Keratinocyte (primary cell): ENCODE data around the gene BICDL2. TPM values are rescaled to one million over a fixed set of nuclear protein-coding genes. Genes with fewer than 3 reads are reported as not detected.

Source experiments
- DNase-seq: peaks from one replicate; pipeline ENCODE4 v3.0.0-alpha.2; 2011; ENCODE audit warnings: low read depth, missing footprints, low spot score
- FAIRE-seq: peaks from 2 replicates; lab custom pipeline; 2011; peaks lifted over from hg19 to GRCh38; lab: Jason Lieb, UNC
- H2AFZ ChIP-seq: 2 replicates; pipeline ENCODE4 v1.6.0; 2012; ENCODE audit warnings: low read length, control low read depth, inconsistent platforms; ENCODE audit not compliant: control insufficient read depth
- H3K27ac ChIP-seq: 2 replicates; pipeline ENCODE4 v1.5.1; 2011; ENCODE audit warnings: low read length; ENCODE audit not compliant: control insufficient read depth, insufficient read depth
- H3K27me3 ChIP-seq: 3 replicates; pipeline ENCODE4 v1.6.0; 2011; ENCODE audit warnings: low read length; ENCODE audit not compliant: control insufficient read depth, insufficient read depth; ENCODE audit errors: extremely low read depth
- H3K36me3 ChIP-seq, 2 experiments: 2 replicates in 1 of 2; 3 replicates in 1 of 2; pipeline ENCODE4 v1.5.1; 2011; ENCODE audit warnings: low read length in 2 of 2, mild to moderate bottlenecking in 1 of 2; ENCODE audit not compliant: control insufficient read depth in 2 of 2, insufficient read depth in 2 of 2; ENCODE audit errors: extremely low read depth in 1 of 2
- H3K4me1 ChIP-seq: 3 replicates; pipeline ENCODE4 v1.5.1; 2011; ENCODE audit warnings: low read length; ENCODE audit not compliant: control insufficient read depth, insufficient read depth; ENCODE audit errors: extremely low read depth
- H3K4me2 ChIP-seq: 3 replicates; pipeline ENCODE4 v1.6.0; 2011; ENCODE audit warnings: low read depth, low read length; ENCODE audit not compliant: control insufficient read depth, insufficient read depth; ENCODE audit errors: extremely low read depth
- H3K4me3 ChIP-seq, 3 experiments: fragments of 200-600 bp in 1 of 3; sonication (generic) in 1 of 3; 2 replicates in 2 of 3; 3 replicates in 1 of 3; pipeline ENCODE4 v1.5.1; 2011 to 2016; ENCODE audit warnings: low read length in 3 of 3, mild to moderate bottlenecking in 3 of 3, control low read depth in 2 of 3, inconsistent platforms in 1 of 3, low read depth in 1 of 3, mixed read lengths in 1 of 3, mixed run types in 1 of 3, moderate library complexity in 1 of 3; ENCODE audit not compliant: control insufficient read depth in 2 of 3, insufficient read depth in 2 of 3; ENCODE audit errors: extremely low read depth in 1 of 3
- H3K79me2 ChIP-seq: 2 replicates; pipeline ENCODE4 v1.6.0; 2012; ENCODE audit warnings: low read length; ENCODE audit not compliant: control insufficient read depth, insufficient read depth
- H3K9ac ChIP-seq: 3 replicates; pipeline ENCODE4 v1.6.0; 2011; ENCODE audit warnings: low read length; ENCODE audit not compliant: control insufficient read depth, insufficient read depth; ENCODE audit errors: extremely low read depth
- H3K9me1 ChIP-seq: 3 replicates; pipeline ENCODE4 v1.6.0; 2011; ENCODE audit warnings: low read length; ENCODE audit not compliant: control insufficient read depth, insufficient read depth; ENCODE audit errors: extremely low read depth
- H3K9me3 ChIP-seq: 2 replicates; pipeline ENCODE4 v1.5.1; 2012; ENCODE audit warnings: low read depth, low read length; ENCODE audit not compliant: control insufficient read depth
- H4K20me1 ChIP-seq: 3 replicates; pipeline ENCODE4 v1.6.0; 2011; ENCODE audit warnings: low read length; ENCODE audit not compliant: control insufficient read depth, insufficient read depth; ENCODE audit errors: extremely low read depth
- CTCF ChIP-seq, 3 experiments: IDR thresholded peaks in 1 of 3; conservative IDR thresholded peaks in 1 of 3; optimal IDR thresholded peaks in 1 of 3; 2 replicates in 2 of 3; 3 replicates in 1 of 3; pipeline versions ENCODE3 to v1.5.1; 2011; ENCODE audit warnings: low read length in 3 of 3, mild to moderate bottlenecking in 3 of 3, moderate library complexity in 2 of 3, control low read depth in 1 of 3, inconsistent platforms in 1 of 3; ENCODE audit not compliant: insufficient read depth in 2 of 3; ENCODE audit errors: extremely low read depth in 1 of 3
- EZH2 ChIP-seq: IDR thresholded peaks from one replicate; pipeline ENCODE4 v1.6.1; 2012; ENCODE audit warnings: inconsistent platforms, mild to moderate bottlenecking, low read length, moderate library complexity
- dilution Hi-C: fragments of 300-500 bp; cut with MboI; formaldehyde crosslinking; loops from one replicate; pipeline ENCODE4 v1.7.0; 2020; ENCODE audit warnings: low sequenced_read_pairs; ENCODE audit not compliant: extremely low pct_ligation_motif_present
- polyA plus RNA-seq, 5 experiments: library from polyadenylated mRNA; depleted of rRNA in 3 of 5; stranded (reverse) in 3 of 5; stranded (forward) in 1 of 5; unstranded in 1 of 5; fragments of >200 nt; gene quantifications; 1 replicate in 1 of 5; 2 replicates in 3 of 5; 3 replicates in 1 of 5; pipeline versions ENCODE4 v1.2.1 to v1.2.3, GENCODE V29; 2011 to 2012; ENCODE audit warnings: missing spikeins in 2 of 5, low read depth in 1 of 5, low replicate concordance in 1 of 5

Gene BICDL2
- polyA plus RNA-seq, 1 donor (not counting 4 experiments of a cell fraction or from before 2014, with no cell fraction given): 1.3 TPM

- peaks cover 37% of the 10 kb centered on the region for H3K27me3 ChIP-seq
- no peaks in the 10 kb centered on the region for H3K36me3 ChIP-seq
- peaks cover 6% of the 10 kb centered on the region for H3K4me1 ChIP-seq
- no peaks in the 10 kb centered on the region for H4K20me1 ChIP-seq
- DNase-seq (no peak), FAIRE-seq (no peak)
- H3K9me1 ChIP-seq: no peaks in the 10 kb centered on the region
- peak overlapping the region; percentile 60 for H3K4me2 ChIP-seq
- H3K9me3 ChIP-seq: no peaks in the 10 kb centered on the region
- TF ChIP-seq EZH2: no peak
- no peak for TF ChIP-seq CTCF (optimal IDR thresholded peaks at IDR 0.05 in 1 of 3, IDR thresholded peaks at IDR 0.05 in 1 of 3, conservative IDR thresholded peaks at IDR 0.05 in 1 of 3; ENCODE audit: extremely low read depth in 1 of 3, insufficient read depth in 2 of 3, low read length in 3 of 3)
- dilution Hi-C loops: no loop called here
- no peak overlapping the region for H3K27ac ChIP-seq
- no peaks in the 10 kb centered on the region for H3K79me2 ChIP-seq
- peak overlapping the region in 2 of 3 experiments; percentile 32 to 47 for H3K4me3 ChIP-seq
- H2AFZ ChIP-seq: peak overlapping the region; percentile 22
- H3K9ac ChIP-seq: peak overlapping the region; percentile 28
Measured at GRCh38 chr16:3035972-3036725, 595 bp downstream of the BICDL2 start.

- no peak for TF ChIP-seq CTCF (optimal IDR thresholded peaks at IDR 0.05 in 1 of 3, IDR thresholded peaks at IDR 0.05 in 1 of 3, conservative IDR thresholded peaks at IDR 0.05 in 1 of 3; ENCODE audit: extremely low read depth in 1 of 3, insufficient read depth in 2 of 3, low read length in 3 of 3)
- no peak for TF ChIP-seq EZH2
- Histone ChIP-seq H3K36me3 (no peaks in the 10 kb centered on the region), H4K20me1 (no peaks in the 10 kb centered on the region), H3K27ac (no peak overlapping the region), H3K4me1 (peaks cover 6% of the 10 kb centered on the region), H2AFZ (no peak overlapping the region), H3K27me3 (peaks cover 40% of the 10 kb centered on the region), H3K9me1 (no peaks in the 10 kb centered on the region), H3K9me3 (no peaks in the 10 kb centered on the region), H3K79me2 (no peaks in the 10 kb centered on the region), H3K9ac (no peak overlapping the region), H3K4me2 (no peak overlapping the region), H3K4me3 (no peak overlapping the region)
- no peak for FAIRE-seq
- no peak for DNase-seq
- dilution Hi-C loops: no loop called here
Measured at GRCh38 chr16:3035289-3035971, 1.3 kb downstream of the BICDL2 start.
